GM19452 (cell line): ENCODE measurements around the gene POLR1G.
"Not testable (repeated sequence)": the region's sequence is repeated elsewhere in the genome, so short reads cannot be mapped to it uniquely, and the experiment has no call there.

ENCODE experiments used
- ATAC-seq: cut with Tn5 transposase; IDR thresholded peaks from one replicate; pipeline ENCODE4 v1.9.1; 2021; ENCODE audit not compliant: unreplicated experiment

The POLR1G gene

DNA sequence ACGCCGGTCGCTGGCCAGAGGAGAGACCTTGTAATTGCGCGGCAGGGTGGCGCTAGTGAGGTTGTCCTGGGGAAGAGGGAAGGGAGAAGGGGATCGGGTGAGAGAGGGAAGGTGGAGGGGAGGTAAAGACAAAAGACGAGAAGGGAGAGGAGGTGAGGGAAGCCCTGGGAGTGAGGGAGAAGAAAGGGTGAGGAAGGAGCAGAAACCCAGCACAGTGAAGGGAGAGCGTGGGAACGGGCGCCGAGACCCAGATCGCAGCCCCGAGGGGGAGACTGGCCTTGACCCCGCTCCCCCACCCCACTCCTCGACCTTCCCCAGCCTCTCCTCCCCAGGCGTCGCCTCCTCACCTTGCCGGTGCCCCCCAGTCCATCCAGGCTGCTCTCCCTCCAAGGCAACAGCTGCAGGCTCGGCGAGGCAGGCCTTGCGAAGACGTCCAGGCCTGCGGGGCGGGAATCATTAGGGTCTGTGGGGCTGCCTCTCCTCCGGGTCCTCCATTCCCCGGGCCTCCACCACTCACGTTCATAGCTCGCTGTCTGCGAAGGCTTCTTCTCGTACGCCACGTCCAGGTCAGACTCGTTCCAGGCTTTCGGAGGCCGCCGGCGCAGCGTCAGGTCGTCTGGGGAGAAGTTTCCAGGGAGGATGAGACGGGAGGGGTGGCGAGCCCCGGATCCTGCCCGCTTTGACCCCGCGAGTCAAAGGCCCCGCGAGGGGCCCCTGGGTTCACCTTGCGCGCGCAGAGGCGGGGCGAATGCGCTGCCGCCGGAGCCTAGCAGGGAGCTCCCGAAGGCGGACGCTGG, 10.4 kb upstream of the POLR1G start:
- ATAC-seq = no peak

DNA sequence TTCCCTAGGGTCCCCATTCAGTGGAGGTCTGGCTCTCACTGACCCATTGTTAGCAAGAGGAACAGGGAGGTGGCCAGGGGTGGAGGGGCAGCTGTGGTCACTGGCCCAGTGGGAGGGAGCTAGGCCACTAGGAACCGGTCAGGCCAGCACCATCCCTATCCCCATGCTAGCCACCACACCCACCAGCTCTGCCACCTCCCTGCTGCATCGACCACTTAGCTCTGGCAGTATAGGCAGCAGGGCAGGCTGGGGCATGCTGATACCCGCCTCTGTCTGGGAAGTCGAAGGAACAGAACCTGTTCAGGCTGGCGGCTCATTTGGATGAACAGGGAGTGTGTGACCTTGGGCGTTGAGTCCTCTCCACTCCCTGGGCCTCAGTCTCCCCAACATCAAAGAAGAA, 6.3 kb upstream of the POLR1G start:
- no peak for ATAC-seq

DNA sequence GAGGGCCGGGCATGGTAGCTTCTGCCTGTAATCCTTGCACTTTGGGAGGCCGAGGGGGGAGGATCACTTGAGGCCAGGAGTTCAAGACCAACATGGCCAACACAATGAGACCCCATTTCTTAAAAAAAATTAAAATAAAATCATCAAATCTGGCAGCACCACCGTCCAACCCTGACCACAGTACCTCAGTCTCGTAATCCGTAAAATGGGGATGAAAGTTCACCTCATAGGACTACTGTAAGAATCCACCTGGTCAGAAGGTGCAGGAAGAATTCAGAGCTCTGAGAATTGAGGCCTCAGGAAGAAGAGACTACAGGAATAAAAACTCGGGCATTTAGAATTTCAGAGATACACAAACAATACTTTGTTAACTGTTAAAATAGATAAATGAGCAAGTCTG, 4.6 kb upstream of the POLR1G start:
- ATAC-seq = no peak

DNA sequence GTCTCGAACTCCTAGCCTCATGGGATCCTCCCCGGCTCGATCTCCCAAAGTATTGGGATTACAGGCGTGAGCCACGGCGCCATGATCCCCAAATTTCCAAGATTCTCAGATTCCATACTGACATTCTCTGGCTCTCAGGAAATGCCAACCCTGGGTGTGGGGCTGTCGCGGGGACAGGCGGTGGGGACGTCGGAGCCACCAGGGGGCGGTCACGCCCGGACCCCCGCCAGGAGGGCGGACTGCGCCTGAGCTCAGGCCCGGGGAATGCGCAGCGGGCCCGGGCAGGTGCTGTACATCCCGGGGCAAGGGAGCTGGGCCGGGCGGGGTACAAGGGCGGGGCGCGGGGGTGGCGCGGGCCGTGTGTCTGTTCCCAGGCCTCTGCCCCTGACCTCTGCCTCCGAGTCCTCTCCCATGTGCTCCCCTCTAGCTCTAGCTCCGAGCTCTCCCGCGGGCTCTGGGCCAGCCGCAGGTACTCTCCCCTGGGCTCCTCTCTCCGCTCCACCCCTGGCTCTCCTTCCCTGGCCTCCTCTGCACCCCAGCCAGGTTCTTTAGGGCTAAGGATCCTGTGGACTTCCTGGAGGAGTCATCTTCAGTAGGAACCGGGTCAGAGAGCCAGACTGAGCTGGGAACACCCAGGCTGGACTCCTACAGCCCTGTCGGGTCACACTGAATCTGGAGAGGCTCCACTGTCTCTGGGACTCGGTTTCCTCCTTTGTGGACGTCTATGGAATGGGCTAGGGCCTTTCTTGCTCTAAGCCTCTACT, 4.0 kb upstream of the POLR1G start:
- no peak for ATAC-seq

DNA sequence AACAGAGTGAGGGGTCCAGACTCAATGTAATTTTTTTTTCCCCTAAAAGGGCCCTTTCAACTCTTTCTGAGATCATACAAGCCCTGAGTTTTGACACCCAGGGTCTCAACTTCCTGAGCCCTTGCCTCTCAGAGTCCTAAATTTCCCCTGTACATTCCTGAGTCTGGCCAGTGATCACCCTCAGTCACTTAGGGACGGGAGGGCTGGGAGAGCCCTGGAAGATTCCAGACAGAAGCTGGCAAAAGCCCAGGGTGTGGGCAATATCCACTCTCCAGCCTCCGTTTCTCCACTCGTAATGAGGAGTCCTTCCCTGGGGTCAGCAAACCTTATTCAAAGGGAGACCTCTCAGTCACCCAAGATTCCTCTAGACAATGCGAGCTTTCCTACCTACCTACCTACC, 3.2 kb upstream of the POLR1G start:
- no peak for ATAC-seq

DNA sequence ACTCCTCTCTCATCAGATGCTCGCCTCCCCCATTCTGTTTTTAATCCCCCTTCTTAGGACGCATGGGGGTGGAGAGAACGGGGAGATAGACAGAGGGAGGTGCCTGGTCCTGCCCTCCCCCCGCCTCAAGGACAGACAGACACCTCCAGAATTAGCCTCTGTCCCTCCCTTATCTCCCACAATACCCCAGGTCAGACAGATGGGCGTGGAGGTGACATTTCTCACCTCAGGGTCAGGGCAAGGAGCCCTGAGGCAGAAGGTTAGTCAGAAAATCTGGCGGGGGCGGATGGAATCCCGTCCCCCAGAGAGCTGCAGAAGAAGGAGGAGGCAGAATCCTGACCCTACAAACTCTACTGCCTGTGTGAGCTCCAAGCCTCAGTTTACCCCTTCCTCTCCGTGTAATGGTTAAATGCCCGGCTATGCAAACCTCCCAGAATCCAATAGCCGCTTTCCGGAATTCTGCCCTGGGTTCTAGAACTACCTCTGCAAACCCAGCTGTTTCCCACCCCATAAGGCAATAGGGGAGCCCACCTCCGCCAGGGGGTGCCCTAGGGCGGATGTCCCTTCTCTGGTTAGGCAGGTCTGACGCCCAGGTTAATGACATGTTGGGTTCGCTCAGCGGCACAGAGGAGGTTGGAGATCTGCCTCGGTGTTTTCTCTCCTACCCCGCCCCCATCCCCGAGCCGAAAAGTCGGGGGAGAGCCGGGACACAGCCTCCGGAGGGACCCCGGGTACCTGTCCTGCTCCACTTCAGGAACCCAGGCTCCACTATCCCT, 2.5 kb upstream of the POLR1G start:
- ATAC-seq = no peak

DNA sequence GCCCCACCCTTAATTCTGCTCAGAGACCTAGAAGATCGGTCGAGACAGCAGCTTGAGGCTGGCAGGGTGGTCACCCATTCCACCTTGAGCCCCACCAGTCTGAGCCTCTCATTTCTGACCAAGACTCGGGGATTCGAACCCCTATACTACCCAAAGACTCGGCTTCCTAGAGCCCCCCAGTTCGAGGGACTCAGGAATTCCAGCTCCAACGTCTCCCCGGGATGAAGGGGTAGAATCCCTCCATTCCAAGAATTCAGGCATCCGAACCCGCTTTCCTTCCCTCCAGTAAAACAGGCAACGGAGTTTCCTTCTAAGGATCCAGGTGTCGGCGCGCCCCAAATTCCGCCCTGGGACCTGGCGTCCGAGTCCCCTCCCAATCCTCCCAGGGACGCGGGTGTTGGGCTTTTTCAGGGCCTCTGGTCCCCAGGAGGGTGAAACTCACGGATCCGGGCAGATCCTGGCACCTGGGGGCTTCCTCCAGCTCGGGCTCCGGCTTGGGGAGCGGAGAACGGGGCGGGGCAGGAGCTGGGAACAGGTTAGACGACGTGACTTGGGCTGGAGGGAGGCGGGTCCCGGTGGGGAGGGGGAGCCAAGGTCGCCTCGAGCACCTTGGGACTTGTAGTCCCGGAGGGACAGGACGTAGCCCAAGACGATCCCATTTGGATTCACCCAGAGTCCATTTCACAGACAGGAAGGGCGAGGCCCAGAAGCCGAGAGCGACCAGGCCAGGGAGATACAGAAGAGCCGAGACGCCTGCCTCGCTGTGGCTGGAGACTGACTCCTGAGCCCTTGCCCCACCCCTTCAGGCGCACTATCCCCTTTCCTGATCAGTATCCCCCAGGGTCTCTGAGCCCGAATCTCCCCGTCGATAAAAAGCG, 1.6 kb upstream of the POLR1G start, which contains the start of gene PPP1R13L:
Gene PPP1R13L, minus strand, starts transcription at position 513 of the 878 bp plus-strand sequence. CDS start 6,751 bp downstream, outside the sequence.
- peak; percentile 32 for ATAC-seq

DNA sequence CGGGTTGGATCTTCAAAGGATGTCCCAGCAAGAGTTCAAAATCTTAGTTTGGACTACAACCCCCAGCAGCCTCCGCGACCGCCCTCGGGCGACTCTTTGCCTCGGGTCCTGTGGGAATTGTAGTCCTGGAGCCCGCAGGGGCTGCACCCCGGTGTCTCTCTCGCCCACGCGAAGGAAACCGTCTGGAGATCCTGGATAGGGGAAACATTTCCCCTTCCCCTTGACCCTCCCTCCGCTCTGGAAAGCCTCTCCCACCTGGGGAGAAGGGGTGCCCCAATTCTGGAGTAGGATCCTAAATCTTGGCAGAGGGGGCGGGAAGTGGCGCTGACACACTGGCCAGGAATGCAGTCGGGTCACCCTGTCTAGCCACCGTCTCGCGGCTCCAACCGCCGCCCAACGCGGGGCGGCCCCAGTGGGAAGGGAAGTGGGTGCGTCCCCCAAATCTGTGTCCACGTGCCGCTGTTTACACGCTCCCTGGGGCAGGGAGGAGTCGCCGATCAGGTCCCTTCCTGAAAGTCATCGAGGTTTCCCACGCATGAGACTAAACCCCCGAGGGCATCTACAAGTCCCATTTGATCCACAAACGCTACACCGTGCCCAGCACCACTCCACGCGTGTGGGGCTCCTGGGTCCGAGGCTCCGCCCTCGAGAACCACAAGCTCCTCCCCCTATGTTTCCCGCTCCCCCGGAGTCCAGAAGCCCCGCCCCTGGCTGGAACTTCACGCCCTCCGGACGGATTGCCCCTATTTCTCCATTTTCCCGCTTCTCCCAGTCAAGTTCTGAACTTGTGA, 814 bp upstream of the POLR1G start:
- peak; percentile 45 for ATAC-seq

DNA sequence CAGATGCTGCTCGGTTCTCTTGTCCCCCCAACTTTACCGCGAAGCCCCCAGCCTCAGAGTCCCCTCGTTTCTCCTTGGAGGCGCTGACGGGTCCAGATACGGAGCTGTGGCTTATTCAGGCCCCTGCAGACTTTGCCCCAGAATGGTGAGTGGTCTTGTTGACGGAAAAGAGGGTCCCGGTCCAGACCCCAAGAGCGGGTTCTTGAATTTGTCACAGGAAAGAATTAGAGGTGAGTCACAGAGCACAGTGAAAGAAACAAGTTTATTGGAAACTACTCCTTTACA, 589 bp downstream of the POLR1G start:
- no peak for ATAC-seq

DNA sequence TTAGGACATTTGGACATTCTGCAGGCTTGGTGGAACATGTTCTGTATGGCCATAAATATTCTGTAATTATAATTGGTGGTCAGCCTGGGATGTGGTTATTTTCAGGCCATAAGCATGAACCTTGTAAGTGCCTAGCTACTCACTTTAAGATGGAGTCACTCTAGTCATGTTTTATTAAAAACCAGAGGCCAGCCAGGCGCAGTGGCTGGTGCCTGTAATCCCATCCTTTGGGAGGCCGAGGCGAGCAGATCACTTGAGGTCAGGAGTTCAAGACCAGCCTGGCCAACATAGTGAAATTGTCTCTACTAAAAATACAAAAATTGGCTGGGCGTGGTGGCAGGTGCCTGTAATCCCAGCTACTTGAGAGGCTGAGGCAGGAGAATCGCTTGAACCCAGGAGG, 1.1 kb downstream of the POLR1G start:
- ATAC-seq = not testable (repeated sequence)

DNA sequence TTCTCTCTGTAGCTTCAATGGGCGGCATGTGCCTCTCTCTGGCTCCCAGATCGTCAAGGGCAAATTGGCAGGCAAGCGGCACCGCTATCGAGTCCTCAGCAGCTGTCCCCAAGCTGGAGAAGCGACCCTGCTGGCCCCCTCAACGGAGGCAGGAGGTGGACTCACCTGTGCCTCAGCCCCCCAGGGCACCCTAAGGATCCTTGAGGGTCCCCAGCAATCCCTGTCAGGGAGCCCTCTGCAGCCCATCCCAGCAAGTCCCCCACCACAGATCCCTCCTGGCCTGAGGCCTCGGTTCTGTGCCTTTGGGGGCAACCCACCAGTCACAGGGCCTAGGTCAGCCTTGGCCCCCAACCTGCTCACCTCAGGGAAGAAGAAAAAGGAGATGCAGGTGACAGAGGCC, 1.7 kb downstream of the POLR1G start:
- no peak for ATAC-seq

DNA sequence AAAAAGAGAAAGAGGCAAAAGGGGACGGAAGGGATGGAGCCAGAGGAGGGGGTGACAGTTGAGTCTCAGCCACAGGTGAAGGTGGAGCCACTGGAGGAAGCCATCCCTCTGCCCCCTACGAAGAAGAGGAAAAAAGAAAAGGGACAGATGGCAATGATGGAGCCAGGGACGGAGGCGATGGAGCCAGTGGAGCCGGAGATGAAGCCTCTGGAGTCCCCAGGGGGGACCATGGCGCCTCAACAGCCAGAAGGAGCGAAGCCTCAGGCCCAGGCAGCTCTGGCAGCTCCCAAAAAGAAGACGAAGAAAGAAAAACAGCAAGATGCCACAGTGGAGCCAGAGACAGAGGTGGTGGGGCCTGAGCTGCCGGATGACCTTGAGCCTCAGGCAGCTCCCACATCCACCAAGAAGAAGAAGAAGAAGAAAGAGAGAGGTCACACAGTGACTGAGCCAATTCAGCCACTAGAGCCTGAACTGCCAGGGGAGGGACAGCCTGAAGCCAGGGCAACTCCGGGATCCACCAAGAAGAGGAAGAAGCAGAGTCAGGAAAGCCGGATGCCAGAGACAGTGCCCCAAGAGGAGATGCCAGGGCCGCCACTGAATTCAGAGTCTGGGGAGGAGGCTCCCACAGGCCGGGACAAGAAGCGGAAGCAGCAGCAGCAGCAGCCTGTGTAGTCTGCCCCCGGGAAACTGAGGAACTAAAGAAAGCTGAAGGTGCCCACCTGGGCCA, 2.5 kb downstream of the POLR1G start:
- no peak for ATAC-seq

DNA sequence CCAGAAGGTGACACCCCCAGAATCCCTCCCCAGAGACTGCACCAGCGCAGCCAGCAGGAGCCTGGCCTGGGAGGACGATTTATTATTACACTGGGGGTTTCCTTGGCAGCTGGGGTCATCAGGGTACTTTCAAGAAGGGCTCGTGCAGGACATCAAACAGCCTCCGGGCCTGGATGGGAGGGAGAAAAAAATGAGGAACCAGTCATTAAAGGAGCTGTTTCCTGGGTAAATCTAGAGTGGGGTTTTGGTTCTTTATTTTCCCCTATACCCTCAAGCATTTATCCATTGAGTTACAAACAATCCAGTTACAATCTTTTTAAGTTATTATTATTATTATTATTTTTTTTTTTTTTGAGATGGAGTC, 3.1 kb downstream of the POLR1G start:
- no peak for ATAC-seq

DNA sequence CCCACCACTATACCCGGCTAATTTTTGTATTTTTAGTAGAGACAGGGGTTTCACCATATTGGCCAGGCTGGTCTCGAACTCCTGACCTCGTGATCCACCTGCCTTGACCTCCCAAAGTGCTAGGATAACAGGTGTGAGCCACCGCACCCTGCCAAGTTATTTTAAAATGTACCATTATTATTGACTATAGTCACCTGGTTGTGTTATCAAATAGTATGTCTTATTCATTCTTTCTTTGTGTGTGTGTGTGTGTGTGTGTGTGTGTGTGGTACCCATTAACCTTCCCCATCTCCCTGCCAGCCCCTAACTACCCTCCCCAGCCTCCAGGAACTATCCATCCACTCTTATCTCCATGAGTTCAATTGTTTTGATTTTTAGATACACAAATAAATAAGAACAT, 3.9 kb downstream of the POLR1G start:
- ATAC-seq = not testable (repeated sequence)

DNA sequence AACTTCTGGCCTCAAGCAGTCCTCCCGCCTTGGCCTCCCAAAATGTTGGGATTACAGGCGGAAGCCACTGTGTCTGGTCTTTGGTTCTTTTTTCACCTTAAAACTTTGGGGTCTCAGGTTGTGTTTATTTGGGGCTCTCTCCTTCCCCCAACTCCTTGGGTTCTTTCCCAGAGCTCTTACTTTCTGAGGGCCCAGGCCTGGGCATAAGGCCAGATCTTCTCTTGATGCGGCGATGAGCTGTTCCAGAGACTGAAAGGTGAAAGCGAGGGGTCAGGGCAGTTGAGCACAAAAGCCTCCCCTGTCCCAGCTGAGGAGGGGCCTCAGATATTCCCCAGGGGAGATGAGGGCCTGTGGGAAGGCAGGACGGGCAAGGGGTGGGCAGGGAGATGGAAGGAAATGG, 7.1 kb downstream of the POLR1G start:
- ATAC-seq = no peak

DNA sequence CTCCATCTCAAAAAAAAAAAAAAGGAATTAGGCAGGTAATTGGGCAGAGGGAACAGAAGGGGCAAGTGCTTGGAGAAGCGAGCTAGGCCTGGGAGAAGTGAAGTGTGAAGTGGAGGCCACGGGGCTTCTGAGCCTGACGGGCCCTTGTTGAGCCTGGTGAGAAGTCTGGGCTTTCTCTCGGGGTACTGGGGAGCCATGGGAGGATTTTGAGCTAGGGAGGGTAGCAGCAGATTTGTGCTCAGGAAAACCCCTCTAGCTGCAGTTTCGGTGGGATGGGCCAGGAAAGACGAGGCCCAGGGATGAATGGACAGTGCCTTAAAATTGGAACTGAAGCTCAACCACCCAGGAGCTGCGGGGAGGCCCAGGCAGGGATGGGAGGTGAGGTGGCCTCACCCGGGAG, 8.0 kb downstream of the POLR1G start:
- no peak for ATAC-seq

DNA sequence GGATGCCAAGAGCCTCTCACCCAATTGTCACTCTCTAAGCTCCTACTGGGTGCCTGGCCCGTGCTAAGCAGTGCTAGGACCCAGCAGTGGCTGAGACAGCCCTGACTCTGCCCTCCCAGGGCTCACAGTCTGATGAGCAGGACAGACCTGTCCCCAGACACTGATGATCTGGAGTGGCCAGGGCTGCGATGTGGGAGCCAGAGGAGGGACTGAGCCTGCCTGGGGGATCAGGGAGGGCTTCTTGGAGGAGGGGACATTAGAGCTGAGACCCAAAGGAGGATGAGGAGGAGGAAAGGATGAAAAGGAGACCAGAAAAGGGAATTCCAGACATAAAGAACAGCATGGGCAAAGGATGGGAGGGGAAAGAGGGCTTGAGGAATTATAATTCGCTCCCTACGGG, 10.7 kb downstream of the POLR1G start:
- no peak for ATAC-seq

DNA sequence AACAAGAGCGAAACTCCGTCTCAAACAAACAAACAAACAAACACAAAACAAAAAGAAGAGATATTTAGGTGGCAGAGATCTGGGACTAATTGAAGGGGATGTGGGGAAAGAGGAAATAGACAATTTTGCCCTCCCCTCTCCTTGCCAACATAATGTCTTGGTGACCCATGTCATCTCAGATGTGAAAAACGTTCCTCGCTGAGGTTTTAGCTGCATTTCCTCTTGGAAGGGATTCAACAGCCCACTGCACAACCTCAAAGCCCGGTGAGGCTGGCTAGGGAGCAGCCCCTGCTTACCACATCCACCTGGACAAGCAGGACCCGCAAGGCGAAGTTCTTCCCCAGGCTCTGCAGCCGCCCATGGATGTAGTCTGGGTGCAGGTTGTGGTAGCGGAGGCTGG, 12.4 kb downstream of the POLR1G start:
- no peak for ATAC-seq

DNA sequence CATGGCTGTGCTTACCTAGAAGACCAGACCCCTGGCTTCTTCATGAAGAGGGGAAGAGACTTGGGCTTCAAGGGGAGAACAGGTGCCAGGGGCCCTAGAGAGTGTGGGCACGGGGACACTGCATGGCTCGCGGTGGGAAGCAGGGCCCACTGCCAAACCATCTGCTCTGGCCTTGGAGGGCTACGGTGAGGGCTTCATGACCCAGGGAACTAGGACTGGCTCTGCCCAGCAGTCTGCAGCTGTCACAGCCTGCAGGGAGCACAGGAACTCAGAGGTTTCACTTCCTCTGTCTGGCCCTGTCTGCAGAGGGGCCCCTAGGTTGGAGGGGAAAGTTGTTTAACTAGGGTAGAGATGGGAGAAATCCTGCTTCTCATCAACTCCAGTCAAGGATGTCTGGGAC, 13.0 kb downstream of the POLR1G start:
- peak; percentile 52 for ATAC-seq
